Liver (tissue), 9 donors: ENCODE measurements around the gene ARFGAP3. TPM values are rescaled to one million over a fixed set of nuclear protein-coding genes. Genes with fewer than 3 reads are reported as not detected.
A peak's percentile ranks its signal among the peaks of the same experiment; 100 is the strongest.

Source experiments
- DNase-seq: peaks from one replicate; pipeline ENCODE4 v3.0.0-alpha.2; 2017; ENCODE audit warnings: low spot score
- H3K27ac ChIP-seq, 2 donors: one replicate each; pipeline ENCODE4 v1.7.0; 2013; ENCODE audit warnings: inconsistent platforms in 2 of 2, low read length in 2 of 2, control low read depth in 1 of 2, low read depth in 1 of 2, mild to moderate bottlenecking in 1 of 2
- H3K27me3 ChIP-seq, 4 donors: one replicate each; pipeline versions ENCODE4 v1.6.1 to v1.7.0; 2013; ENCODE audit warnings: low read length in 3 of 4, inconsistent platforms in 1 of 4, mild to moderate bottlenecking in 1 of 4, moderate library complexity in 1 of 4; ENCODE audit not compliant: control insufficient read depth in 4 of 4, insufficient read depth in 4 of 4
- H3K36me3 ChIP-seq, 4 donors: one replicate each; pipeline versions ENCODE4 v1.6.1 to v1.7.0; 2013; ENCODE audit warnings: low read length in 3 of 4, mild to moderate bottlenecking in 3 of 4, low read depth in 1 of 4, moderate library complexity in 1 of 4; ENCODE audit not compliant: control insufficient read depth in 4 of 4, insufficient read depth in 3 of 4
- H3K4me1 ChIP-seq, 4 donors: one replicate each; pipeline versions ENCODE4 v1.6.1 to v1.7.0; 2013; ENCODE audit warnings: low read length in 3 of 4, mild to moderate bottlenecking in 3 of 4, moderate library complexity in 1 of 4; ENCODE audit not compliant: control insufficient read depth in 4 of 4, insufficient read depth in 4 of 4
- H3K4me3 ChIP-seq, 3 donors: one replicate each; pipeline versions ENCODE4 v1.6.1 to v1.7.0; 2013; ENCODE audit warnings: low read length in 3 of 3, control low read depth in 1 of 3, low read depth in 1 of 3, mild to moderate bottlenecking in 1 of 3
- H3K9ac ChIP-seq, 2 donors: one replicate each; pipeline ENCODE4 v1.7.0; 2013; ENCODE audit warnings: low read length in 2 of 2, mild to moderate bottlenecking in 2 of 2, moderate library complexity in 2 of 2, control low read depth in 1 of 2, low read depth in 1 of 2
- H3K9me3 ChIP-seq, 4 donors: one replicate each; pipeline versions ENCODE4 v1.6.1 to v1.7.0; 2013; ENCODE audit warnings: low read length in 3 of 4; ENCODE audit not compliant: control insufficient read depth in 4 of 4
- HNF4A ChIP-seq, 2 donors: conservative IDR thresholded peaks; 2 replicates each; pipeline ENCODE4 v1.6.1; 2016; ENCODE audit warnings: antibody characterized with exemption in 2 of 2, mild to moderate bottlenecking in 2 of 2
- HNF4G ChIP-seq: IDR thresholded peaks from 2 replicates; pipeline ENCODE4 v1.6.1; 2016; ENCODE audit warnings: antibody characterized with exemption
- JUND ChIP-seq, 2 donors: IDR thresholded peaks; 2 replicates each; pipeline ENCODE4 v1.6.1; 2016; ENCODE audit warnings: antibody characterized with exemption in 2 of 2
- NR2F2 ChIP-seq: IDR thresholded peaks from 2 replicates; pipeline ENCODE4 v1.6.1; 2016; ENCODE audit warnings: antibody characterized with exemption
- RAD21 ChIP-seq, 2 donors: IDR thresholded peaks; 2 replicates each; pipeline ENCODE4 v1.6.1; 2016; ENCODE audit warnings: antibody characterized with exemption in 2 of 2, mild to moderate bottlenecking in 2 of 2
- RXRA ChIP-seq, 2 donors: IDR thresholded peaks; 2 replicates each; pipeline ENCODE4 v1.6.1; 2017 to 2018; ENCODE audit warnings: antibody characterized with exemption in 2 of 2, mild to moderate bottlenecking in 1 of 2
- TAF1 ChIP-seq: conservative IDR thresholded peaks from 2 replicates; pipeline ENCODE4 v1.6.1; 2016; ENCODE audit warnings: antibody characterized with exemption, mild to moderate bottlenecking
- YY1 ChIP-seq: IDR thresholded peaks from 2 replicates; pipeline ENCODE4 v1.6.1; 2016; ENCODE audit warnings: antibody characterized with exemption, mild to moderate bottlenecking
- WGBS: extraction: QIAGEN DNeasy Blood & Tissue Kit; methylation state at CpG from one replicate; pipeline ENCODE4 v1.1.7; 2013; 5-methylcytosine and 5-hydroxymethylcytosine counted together
- polyA plus RNA-seq, 2 donors: library from polyadenylated mRNA; stranded (reverse) in 1 of 2; unstranded in 1 of 2; fragments of 200-250 nt in 1 of 2; fragments of >200 nt in 1 of 2; fragmentation: Nextera tagmentation in 1 of 2; extraction: Ambion mirVana in 1 of 2; gene quantifications; one replicate each; pipeline versions ENCODE4 v1.2.1 to v1.2.3, GENCODE V29; 2013 to 2015
- total RNA-seq, 2 donors: library from RNA; depleted of rRNA; stranded (reverse); fragments of >200 nt; gene quantifications; one replicate each; pipeline ENCODE4 v1.2.3, GENCODE V29; 2014
- TF ChIP-seq, protein P1 (sequence below): IDR thresholded peaks from 2 replicates; pipeline ENCODE4 v1.6.1; 2016; ENCODE audit warnings: antibody characterized with exemption, mild to moderate bottlenecking
- TF ChIP-seq, protein P2 (sequence below): IDR thresholded peaks from 2 replicates; pipeline ENCODE4 v1.6.1; 2016; ENCODE audit warnings: antibody characterized with exemption
- TF ChIP-seq, protein P3 (sequence below): fragments of 150-350 bp; IDR thresholded peaks from 2 replicates; pipeline ENCODE4 v1.5.1; 2017; ENCODE audit warnings: improper control_type of control experiment, low read depth, low read length; ENCODE audit not compliant: missing input control
- donor health status: healthy.
- donor health status: healthy.
- donor health status: healthy.
- donor health status: healthy.
- donor health status: healthy.

Gene ARFGAP3
- total and polyA plus RNA-seq, 4 donors: 18.2 to 55.1 (median 27.5) TPM

DNA sequence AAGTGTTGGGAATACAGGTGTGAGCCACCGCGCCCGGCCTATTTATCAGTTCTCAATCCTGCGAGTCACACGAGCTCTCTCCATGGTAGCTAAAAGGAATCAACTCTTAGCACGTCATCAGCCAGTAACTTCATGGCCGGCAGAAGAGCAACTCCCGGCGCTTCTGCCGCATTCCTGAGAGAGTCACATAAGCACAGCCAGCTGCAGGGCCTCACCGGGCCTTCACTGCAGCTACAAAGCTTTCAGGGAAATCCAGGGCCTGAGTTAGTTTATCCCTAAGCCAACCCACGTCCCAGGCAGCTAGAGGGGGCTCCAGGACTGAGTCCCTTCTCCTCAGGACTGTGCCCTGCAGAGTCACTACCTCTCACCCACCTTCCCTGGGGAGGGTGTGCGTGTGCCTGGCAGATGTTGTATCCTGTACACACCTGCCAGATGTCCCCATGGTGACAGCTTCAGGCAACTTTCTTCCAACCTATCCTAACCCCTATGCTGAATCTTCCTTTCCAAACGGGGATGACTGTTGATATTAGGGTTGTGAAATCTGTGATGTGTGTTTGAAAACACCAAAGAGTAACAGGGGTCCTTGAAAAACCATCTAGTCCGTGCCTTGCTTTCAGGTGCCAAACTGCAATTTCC is 45.9 kb upstream of the ARFGAP3 start:
- no peak for DNase-seq
- 82% methylated on average over 15 of the region's 15 CpGs for WGBS
- TF ChIP-seq RXRA (IDR thresholded peaks at IDR 0.05) (no peak), NR2F2 (no peak), RAD21 (IDR thresholded peaks at IDR 0.05) (peak in 1 of 2 donors; percentile 12), HNF4A (conservative IDR thresholded peaks at IDR 0.05) (no peak), YY1 (no peak), TAF1 (no peak)
- TF ChIP-seq, protein P1, sequence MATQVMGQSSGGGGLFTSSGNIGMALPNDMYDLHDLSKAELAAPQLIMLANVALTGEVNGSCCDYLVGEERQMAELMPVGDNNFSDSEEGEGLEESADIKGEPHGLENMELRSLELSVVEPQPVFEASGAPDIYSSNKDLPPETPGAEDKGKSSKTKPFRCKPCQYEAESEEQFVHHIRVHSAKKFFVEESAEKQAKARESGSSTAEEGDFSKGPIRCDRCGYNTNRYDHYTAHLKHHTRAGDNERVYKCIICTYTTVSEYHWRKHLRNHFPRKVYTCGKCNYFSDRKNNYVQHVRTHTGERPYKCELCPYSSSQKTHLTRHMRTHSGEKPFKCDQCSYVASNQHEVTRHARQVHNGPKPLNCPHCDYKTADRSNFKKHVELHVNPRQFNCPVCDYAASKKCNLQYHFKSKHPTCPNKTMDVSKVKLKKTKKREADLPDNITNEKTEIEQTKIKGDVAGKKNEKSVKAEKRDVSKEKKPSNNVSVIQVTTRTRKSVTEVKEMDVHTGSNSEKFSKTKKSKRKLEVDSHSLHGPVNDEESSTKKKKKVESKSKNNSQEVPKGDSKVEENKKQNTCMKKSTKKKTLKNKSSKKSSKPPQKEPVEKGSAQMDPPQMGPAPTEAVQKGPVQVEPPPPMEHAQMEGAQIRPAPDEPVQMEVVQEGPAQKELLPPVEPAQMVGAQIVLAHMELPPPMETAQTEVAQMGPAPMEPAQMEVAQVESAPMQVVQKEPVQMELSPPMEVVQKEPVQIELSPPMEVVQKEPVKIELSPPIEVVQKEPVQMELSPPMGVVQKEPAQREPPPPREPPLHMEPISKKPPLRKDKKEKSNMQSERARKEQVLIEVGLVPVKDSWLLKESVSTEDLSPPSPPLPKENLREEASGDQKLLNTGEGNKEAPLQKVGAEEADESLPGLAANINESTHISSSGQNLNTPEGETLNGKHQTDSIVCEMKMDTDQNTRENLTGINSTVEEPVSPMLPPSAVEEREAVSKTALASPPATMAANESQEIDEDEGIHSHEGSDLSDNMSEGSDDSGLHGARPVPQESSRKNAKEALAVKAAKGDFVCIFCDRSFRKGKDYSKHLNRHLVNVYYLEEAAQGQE: peak; percentile 28
- TF ChIP-seq, protein P2, sequence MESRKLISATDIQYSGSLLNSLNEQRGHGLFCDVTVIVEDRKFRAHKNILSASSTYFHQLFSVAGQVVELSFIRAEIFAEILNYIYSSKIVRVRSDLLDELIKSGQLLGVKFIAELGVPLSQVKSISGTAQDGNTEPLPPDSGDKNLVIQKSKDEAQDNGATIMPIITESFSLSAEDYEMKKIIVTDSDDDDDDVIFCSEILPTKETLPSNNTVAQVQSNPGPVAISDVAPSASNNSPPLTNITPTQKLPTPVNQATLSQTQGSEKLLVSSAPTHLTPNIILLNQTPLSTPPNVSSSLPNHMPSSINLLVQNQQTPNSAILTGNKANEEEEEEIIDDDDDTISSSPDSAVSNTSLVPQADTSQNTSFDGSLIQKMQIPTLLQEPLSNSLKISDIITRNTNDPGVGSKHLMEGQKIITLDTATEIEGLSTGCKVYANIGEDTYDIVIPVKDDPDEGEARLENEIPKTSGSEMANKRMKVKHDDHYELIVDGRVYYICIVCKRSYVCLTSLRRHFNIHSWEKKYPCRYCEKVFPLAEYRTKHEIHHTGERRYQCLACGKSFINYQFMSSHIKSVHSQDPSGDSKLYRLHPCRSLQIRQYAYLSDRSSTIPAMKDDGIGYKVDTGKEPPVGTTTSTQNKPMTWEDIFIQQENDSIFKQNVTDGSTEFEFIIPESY: no peak
- no peak overlapping the region for H3K4me3 ChIP-seq
- H3K27ac ChIP-seq: no peak overlapping the region
- H3K36me3 ChIP-seq: peaks cover 0 to 4% (median 0%) of the 10 kb centered on the region in 4 donors
- H3K4me1 ChIP-seq: peaks cover 7 to 36% (median 28%) of the 10 kb centered on the region in 4 donors
- no peak overlapping the region for H3K9ac ChIP-seq
- H3K9me3 ChIP-seq: no peaks in the 10 kb centered on the region
- H3K27me3 ChIP-seq: no peaks in the 10 kb centered on the region

GRCh38 chr22:42901790-42902508 is 44.9 kb upstream of the ARFGAP3 start:
- Histone ChIP-seq H3K27ac (no peak overlapping the region), H3K27me3 (no peaks in the 10 kb centered on the region), H3K9me3 (no peaks in the 10 kb centered on the region), H3K36me3 (peaks cover 0 to 4% (median 0%) of the 10 kb centered on the region in 4 donors), H3K9ac (no peak overlapping the region), H3K4me1 (peaks cover 10 to 36% (median 29%) of the 10 kb centered on the region in 4 donors), H3K4me3 (no peak overlapping the region)
- 86% methylated on average over 14 of the region's 14 CpGs for WGBS
- peak in 1 of 2 donors; percentile 26 for TF ChIP-seq RAD21 (IDR thresholded peaks at IDR 0.05)
- TF ChIP-seq YY1: no peak
- TF ChIP-seq JUND (IDR thresholded peaks at IDR 0.05): no peak
- TF ChIP-seq, protein P3, sequence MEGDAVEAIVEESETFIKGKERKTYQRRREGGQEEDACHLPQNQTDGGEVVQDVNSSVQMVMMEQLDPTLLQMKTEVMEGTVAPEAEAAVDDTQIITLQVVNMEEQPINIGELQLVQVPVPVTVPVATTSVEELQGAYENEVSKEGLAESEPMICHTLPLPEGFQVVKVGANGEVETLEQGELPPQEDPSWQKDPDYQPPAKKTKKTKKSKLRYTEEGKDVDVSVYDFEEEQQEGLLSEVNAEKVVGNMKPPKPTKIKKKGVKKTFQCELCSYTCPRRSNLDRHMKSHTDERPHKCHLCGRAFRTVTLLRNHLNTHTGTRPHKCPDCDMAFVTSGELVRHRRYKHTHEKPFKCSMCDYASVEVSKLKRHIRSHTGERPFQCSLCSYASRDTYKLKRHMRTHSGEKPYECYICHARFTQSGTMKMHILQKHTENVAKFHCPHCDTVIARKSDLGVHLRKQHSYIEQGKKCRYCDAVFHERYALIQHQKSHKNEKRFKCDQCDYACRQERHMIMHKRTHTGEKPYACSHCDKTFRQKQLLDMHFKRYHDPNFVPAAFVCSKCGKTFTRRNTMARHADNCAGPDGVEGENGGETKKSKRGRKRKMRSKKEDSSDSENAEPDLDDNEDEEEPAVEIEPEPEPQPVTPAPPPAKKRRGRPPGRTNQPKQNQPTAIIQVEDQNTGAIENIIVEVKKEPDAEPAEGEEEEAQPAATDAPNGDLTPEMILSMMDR: peak; percentile 11
- TF ChIP-seq HNF4G: no peak
- DNase-seq: no peak
